ACHN (cell line): Measurements from ENCODE around the gene GPHN.

ENCODE experiments used
- DNase-seq: peaks from one replicate; pipeline ENCODE4 v3.0.0-alpha.2; 2015
- in situ Hi-C: cut with HindIII; loops from 2 replicates; pipeline ENCODE4 v1.10.0; 2017; ENCODE audit warnings: low sequenced_read_pairs, low pct_ligation_motif_present, low pct_unique_long_range_greater_than_20kb

GPHN gene

DNA sequence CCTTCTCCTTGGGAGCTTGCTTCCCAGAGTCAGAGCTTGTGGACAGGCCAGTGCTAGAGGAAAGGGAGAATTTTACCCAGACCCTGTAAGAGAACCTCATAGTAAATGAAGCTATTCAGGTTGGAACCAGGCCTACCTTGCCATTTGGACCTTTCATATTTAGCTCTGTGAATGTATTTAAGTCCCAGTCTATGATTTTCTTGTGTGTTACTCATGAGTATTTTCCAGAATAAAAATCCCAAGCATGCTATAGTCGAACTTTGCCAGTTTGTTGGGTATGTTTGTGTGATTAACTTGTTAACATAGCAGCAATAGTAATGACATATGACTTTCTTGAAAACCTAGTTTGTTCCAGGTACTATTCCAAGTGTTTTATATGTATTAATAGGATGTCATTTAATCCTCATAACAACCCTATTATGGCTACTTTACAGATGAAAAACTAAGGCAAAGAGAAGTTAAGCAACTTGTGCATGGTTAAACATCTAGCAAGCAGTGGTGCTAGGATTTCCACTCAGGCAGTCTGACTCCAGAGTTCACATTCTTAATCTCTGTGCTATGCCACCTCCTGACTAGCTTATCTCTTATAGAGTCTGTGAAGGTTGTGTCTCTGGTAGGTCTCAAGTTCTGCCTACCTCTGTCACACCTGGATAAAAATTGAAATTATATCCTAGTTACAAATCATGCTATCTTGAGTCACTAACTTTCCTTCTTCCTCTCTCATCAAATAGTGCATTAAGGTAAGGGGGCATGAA is 633.4 kb downstream of the GPHN start:
- no peak for DNase-seq
- in situ Hi-C loops, result no loop called here

DNA sequence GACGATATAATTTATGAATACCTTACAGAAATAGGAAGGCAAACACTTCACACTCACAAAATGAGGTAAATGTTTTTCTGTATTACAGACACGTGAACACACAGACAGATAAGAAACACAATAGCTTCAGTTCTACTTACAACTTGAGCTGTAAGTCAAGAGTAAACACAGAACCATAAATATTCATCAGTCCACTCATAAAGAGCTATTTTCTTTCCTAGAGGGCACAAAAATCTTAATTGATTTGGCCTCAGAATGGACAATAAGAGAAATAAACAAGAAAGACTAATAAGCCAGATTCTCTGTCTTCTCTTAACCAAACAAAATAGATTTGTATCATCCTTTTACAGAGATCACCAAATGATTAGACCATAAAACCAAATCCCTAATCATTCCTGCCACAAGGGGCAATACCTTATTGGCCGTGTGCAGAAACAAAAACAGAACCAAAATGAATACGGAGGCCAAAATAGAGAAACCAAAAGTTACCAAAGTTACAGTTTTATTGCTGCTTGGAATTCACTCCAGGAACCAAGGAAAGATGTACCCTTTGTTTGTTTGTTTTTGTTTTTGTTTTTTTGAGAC is 643.2 kb downstream of the GPHN start:
- DNase-seq, result no peak
- in situ Hi-C loops, result no loop called here

DNA sequence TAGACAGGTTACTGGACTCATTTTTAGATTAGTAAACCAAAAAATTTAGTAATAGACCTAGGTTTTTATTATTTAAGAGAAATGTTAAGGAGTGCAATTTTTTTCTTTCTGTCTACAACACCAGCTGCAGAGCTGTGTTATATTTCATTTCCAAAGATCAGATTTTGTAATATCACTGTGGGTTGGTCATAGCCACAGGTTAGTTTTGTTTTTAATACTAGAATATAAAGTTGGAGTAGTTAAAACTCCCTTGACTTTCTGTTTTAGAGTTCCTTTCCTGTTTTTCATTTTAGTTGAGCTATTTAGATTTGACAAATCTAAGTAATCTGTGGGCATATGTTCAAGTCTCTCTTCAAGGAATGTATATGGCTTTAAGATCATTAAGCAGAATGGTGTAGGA is 650.6 kb downstream of the GPHN start:
- in situ Hi-C loops, result no loop called here
- DNase-seq, result no peak

DNA sequence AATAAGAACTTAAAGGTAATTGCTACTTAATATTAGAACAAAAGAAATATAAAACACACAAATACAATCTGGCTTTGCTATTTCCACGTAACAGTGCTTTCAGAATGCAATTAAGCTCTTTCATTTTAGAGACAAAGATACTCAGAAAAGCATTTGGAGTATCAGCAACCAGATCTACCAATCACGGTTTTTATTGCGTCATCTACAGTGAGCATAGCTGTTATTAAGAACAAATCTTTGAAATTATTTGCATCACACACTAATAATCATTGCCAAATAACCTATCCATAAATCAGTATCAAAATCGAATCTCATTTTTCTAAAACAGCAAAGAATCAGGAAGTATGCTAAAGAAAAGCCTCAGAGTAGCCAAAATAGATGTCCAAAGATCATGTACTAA is 654.4 kb downstream of the GPHN start:
- no peak for DNase-seq
- in situ Hi-C loops, result no loop called here

DNA sequence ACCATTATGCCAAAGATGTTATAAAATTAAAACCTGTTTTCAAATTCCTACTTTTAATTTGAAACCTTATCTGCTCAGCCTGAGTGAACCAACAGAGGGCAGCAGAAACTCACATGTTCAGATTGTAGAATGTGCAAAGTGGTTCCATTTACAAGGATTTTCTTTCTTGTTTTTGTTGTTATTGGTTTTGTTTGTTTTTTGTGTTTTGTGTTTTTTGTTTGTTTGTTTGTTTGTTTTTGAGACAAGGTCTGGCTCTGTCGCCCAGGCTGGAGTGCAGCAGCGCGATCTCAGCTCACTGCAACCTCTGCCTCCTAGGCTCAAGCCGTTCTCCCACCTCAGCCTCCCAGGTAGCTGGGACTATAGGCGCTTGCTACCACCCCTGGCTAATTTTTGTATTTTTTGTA is 658.5 kb downstream of the GPHN start:
- in situ Hi-C loops, result no loop called here
- peak; percentile 58 for DNase-seq

DNA sequence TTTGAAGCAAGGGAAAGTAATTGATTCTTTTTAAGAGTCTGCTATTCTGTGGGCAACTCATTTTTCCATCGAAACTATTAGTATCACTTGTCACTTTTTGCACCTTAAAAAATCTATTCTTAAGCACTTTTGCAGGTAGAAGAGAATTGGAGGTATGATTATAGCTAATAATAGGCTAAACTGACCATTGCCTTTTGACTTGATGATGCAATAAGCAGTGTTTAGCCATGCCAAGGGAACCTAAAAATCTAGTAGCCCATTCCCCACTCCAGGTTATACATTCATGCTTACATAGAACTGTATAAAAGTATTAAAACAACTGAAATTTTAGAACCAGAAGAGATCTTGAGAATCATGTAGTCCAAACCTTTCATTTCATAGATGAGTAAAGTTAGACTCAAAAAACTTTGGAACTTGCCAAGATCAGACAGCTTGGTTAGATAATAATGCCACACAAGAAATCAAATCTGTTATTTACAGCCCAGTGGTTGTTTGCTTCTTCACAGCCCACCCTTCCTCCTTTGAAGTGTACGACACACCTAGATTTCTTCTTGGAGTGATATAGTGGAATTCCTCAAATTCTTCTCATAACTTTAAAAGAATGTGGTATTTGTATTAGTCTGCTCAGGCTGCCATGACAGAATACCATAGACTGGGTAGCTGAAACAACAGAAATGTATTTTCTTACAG is 659.6 kb downstream of the GPHN start:
- DNase-seq, result peak; percentile 77
- in situ Hi-C loops, result no loop called here

DNA sequence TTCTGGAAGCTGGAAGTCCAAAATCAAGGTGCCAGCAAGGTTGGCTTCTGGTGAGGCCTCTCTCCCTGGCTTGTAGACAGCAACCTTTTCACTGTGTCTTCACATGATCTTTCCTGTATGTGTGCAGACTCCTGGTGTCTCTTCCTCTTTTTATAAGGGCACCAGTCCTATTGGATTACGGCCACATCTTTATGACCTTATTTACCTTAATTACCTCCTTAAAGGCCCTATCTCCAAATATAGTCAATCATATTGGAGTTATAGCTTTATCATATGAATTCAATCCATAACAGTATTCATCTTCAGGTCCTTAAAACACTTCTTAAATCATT is 660.1 kb downstream of the GPHN start:
- in situ Hi-C loops, result no loop called here
- DNase-seq, result no peak

DNA sequence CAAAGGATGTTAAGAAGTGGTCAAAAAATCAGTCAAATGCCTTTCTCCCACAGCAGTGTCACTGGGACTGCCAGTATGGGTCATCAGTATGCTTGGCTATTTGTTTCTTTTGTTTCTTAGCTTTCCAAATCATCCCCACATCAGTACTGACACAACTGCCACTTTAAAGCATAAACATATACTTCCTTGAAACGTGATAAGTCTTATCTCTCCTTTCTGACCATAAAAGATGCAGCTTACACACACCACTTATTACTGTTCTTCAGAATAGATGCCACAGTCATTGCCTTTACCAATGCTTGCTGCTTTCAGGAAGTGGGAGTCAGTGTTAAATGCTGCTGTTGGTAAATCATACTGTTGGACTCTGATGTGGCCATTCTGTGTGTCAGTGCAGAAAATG is 662.7 kb downstream of the GPHN start:
- DNase-seq, result no peak
- in situ Hi-C loops, result no loop called here

DNA sequence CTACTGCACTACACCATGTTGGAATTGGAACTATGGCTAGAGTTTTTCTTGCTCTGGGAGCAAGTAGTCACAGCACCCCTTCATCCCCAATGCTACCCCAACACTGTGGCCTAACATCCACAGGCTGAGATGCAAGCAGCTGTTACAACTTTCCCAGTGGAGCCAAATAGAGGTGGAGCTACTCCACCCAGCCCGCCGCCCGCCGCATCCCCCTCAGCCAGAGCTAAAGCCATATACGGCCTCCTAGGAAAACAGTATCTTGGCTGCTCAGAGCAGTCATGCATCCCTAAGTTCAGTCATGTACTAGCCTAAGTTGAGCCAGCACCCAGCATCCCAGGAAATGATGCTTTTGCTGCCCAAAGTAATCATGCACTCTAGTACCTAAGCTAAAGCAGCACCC is 664.1 kb downstream of the GPHN start:
- in situ Hi-C loops, result no loop called here
- DNase-seq, result no peak

DNA sequence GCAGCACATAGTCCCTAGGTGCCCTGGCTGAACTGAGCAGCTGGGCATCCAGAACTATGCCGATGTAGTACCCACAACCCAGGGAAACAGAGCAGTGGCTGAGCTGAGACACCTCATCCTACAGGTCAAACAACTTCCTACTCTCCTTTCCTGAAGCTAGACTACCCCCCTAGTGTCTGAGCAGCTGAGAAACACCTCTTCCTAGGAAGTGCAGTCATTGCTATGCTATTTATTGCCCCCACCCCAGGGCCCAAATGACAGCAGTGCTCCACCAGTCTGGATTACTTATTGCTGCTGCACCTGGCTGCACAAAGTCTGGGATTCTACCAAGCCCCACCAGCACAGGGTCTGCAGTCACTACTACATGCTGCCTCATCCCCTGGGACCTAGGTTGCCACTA is 664.6 kb downstream of the GPHN start:
- in situ Hi-C loops, result no loop called here
- DNase-seq, result no peak

DNA sequence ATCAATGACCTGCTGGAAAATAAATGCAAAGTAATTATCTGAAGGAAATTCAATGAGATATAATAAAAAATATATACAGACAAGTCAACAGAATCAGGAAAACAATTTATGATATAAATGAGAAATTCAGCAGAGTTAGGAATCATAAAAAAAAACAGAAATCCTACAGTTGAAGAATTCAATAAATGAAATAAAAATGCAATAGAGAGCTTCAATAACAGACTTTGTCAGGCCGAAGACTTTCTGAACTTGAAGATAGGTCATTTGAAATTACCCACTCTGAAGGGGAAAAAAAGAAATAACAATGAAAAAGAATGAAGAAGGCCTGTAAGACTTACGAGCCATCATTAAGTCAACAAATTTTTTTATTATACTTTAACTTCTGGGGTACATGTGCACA is 665.8 kb downstream of the GPHN start:
- in situ Hi-C loops, result no loop called here
- no peak for DNase-seq

DNA sequence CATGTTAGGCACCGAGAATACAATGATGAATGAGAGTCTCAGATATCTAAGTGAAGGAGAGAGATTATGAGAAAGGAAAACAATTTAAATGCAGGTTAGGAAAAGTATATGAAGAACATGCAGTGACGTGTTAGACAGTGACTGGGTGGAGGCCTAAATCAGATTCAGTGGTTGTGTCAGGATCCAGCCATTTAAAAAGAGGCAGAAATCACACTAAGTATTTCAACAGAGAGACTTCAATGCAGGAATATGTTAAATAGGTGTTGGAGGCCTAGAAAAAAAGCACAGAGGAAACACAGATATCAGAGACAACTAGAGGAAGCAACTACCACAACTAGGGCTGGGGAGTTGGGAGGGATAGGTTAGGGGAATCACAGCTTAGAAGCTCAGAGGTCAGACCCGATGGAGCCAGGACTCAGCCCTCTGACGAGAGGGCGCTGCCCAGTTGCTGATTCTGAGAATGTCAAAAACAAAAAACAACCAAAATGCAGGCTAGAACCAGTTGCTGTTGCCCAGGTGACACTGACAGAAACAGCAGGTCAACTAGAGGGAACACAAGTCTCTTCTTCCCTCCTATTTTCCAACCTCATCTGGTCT is 678.3 kb downstream of the GPHN start:
- in situ Hi-C loops, result no loop called here
- DNase-seq, result peak; percentile 15

DNA sequence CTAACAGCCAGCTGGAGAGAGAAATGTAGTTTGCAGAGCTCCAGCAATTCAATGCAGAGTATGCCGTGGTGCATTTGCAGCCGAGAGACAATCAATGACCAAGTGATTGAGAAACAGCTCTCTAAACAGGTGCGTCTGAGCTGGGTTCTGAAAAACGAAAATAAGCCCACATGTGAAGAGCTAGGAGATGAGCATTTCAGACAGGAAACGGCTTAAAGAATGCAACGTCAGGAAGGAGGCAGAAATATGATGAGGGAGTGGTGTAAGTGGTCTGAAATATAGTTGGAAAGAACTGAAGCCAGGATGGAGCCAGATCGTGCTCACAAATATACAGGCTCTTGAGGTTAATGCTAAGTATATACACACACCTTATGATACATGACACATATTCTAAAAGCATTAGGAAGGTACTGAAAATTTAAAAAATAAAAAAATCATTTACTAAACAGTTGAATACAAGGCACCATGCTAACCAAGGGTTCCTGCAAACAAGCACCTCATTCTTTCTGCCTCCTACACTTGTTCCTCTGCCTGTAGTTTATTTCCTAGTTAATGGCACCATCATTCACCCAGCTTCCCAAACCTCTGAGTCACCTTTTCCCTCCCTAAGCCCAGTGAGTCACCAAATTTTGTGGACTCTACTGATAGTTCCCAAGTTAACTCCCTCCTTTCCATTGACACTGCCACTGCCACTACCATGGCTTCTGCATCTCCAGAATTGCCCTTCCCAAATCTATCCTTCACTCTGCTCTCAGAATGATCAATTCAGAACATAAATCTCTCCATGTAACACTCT is 679.0 kb downstream of the GPHN start:
- peak; percentile 92 for DNase-seq
- in situ Hi-C loops, result no loop called here

DNA sequence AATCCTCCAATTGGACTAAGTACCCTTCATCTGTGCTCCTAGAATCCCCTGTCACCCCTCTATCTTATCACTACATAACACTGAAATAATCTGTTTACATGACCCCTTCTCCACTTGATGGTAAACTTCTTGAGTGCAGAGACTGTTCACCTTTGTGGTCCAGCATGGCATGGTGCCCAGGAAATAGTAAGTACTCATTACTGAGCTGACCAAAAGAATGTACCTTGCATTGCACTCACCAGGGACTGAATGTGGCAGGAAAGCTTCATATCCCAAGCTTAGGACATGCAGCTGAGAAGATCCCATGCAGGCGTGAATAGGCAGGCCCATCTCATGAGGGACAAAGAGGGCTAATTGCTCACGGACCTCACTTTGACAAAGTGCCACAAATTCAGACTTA is 679.9 kb downstream of the GPHN start:
- in situ Hi-C loops, result no loop called here
- DNase-seq, result peak; percentile 89

DNA sequence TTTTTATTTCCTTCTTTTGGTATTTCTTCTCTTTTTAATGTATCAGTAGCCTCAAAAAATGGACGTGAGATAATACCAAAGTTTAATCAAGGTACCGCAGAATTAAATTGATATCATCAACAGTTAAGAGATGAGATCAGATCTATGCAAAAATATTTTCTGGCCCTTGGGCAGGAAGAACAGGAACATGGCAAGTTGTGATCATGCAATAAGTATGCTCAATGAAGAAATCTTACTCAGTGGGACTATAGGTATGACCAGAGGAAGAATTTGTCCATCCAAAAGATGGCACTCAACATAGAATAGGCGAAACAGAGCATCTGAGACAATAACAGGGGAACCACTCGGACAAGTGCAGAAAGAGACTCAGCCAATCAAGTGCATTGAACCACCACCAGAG is 680.4 kb downstream of the GPHN start:
- DNase-seq, result no peak
- in situ Hi-C loops, result no loop called here

DNA sequence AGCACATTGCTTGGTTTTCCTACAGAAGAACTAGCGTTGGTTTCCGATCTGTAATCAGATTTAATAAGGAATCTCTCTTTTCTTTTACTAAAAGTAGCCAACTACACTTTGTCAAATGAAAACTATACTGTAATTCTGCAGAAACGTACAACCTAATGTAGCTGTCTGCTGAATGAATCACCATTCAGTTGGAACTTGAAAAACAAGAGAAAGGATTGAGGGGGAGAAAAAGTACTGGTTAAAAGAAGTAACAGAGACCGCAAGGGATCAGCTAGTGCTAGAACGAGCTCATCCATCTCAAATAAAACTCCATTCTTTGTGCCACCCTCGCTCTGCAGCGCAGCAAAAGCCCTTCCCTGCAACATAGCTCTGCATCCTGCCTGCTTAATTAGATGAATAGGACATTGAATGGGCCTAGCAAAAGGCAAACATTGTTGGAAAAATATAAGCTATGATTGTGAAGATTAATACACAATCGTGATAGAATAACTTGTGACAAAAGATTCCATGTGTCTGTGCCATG is 683.9 kb downstream of the GPHN start:
- DNase-seq, result no peak

DNA sequence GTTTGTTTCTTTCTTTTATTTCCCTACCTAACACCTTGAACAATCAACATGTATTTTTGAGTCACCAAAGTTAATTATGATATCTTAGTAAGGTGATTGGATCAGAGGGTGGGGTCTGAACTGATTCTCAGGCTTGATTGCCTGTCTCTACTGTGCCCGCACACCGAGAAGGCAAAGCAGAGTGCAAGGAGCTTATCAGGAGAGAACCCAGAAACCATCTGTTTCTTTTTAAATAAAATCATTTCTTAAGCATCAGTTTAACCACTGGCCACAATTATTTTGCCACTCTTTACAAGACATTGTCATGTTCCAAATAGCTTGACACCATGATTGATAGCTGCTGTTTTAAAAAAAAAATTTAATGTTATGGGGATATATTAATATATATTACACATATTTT is 684.4 kb downstream of the GPHN start:
- in situ Hi-C loops, result no loop called here
- no peak for DNase-seq

More for the DNA sequence above, 683.9 kb downstream of the GPHN start:
- in situ Hi-C loops, result no loop called here

DNA sequence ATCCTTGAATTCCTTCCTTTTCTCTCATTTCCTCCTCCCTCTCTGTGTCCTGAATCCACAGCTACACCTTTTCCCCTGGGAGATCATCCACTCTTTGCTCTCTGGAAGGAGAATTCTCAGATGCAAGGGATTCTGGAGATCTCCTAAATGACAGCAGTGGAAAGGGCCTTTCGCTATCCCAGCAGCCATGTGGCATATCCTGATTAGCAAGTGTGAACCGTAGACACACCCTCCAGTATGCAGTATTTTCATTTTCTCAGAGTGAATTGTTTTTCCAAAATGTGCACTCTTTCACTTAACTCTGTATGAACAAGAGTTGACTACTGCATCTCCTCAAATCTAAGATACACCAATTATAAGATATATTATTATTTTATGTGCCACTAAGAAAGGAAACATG is 687.3 kb downstream of the GPHN start:
- DNase-seq, result no peak
- in situ Hi-C loops, result no loop called here

DNA sequence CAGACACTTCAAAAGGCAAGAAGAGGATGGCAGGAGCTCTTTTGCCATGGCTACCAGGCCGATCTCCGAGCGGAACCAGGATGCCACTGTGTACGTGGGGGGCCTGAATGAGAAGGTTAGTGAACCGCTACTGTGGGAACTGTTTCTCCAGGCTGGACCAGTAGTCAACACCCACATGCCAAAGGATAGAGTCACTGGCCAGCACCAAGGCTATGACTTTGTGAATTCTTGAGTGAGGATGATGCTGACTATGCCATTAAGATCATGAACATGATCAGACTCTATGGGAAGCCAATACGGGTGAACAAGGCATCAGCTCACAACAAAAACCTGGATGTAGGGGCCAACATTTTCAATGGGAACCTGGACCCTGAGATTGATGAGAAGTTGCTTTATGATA is 691.1 kb downstream of the GPHN start:
- in situ Hi-C loops, result no loop called here
- no peak for DNase-seq
